Measurements from ENCODE around the gene CFTR.

CFTR gene

DNA sequence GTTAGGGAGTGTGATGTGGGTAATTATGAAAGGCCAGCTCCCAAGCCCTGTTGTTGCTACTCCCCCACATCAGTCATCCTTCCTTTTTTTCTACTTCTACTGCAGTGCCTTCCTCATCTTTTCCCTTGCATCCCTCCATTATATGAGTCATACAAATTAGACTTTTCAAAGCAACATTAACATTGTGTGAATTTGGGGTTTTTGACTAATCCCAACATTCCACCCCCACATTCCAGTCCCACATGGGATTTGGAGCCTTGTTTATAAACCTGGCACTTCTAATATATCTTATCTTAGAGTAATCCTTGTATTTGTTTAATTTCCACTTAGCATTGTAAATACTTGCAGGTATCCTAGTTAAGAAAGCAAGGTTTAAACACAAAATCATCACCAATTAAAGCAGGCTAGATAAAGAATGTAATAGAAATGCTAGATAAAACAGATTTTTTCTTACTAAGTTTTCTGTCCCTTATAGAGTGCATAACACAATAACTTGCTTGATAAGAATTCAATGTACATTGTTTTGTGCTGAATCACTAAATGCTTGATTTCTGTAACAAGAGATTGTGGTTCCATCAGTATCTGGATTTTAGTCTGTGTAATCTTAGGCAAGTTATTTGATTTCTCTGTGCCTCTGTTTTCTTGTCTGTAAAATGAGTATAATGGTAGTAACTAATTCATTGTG is 165.8 kb downstream of the CFTR start:
- intact Hi-C loops (cut with DNase I; ENCODE audit: low total_unique reads), result no loop called here
- Histone ChIP-seq H3K4me1 (no peaks in the 10 kb centered on the region), H3K9me3 (no peaks in the 10 kb centered on the region), H3K27ac (no peak overlapping the region), H3K4me3 (no peak overlapping the region), H3K36me3 (no peaks in the 10 kb centered on the region), H3K27me3 (no peaks in the 10 kb centered on the region)
- TF ChIP-seq, protein P1, sequence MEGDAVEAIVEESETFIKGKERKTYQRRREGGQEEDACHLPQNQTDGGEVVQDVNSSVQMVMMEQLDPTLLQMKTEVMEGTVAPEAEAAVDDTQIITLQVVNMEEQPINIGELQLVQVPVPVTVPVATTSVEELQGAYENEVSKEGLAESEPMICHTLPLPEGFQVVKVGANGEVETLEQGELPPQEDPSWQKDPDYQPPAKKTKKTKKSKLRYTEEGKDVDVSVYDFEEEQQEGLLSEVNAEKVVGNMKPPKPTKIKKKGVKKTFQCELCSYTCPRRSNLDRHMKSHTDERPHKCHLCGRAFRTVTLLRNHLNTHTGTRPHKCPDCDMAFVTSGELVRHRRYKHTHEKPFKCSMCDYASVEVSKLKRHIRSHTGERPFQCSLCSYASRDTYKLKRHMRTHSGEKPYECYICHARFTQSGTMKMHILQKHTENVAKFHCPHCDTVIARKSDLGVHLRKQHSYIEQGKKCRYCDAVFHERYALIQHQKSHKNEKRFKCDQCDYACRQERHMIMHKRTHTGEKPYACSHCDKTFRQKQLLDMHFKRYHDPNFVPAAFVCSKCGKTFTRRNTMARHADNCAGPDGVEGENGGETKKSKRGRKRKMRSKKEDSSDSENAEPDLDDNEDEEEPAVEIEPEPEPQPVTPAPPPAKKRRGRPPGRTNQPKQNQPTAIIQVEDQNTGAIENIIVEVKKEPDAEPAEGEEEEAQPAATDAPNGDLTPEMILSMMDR (IDR thresholded peaks at IDR 0.05), result no peak
- no peak for DNase-seq

DNA sequence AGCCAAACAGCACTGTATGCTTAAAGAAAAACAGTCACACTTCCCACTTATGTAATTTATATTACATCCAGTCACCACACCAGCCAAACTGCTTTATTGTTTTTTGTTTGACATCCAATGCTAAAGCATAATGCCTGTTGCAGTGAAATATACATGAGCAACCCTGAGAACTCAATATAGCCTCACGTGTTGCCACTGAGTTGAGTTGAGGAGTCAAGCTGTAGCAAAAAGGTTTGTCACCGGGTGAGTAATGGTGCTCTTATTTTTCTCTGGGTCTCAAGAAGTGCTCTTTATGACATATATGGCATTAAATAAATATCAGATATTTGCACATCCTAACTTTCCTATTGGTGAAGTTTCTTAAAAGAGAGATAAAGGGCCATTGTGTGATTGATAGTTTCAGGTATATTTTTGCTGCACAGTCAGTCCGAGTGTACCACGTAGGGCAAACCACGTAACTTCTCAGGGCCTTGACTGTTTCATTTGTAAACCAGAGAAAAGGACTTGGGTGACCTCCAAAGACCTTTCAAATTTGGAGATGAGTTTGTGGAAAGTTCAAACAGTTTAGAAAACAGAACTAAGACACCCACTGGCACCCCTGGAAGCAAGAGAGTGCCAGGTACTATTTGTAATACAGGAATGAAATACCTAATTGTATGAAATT is 168.5 kb downstream of the CFTR start:
- intact Hi-C loops (cut with DNase I; ENCODE audit: low total_unique reads), result no loop called here
- DNase-seq, result no peak
- TF ChIP-seq, protein P1 (IDR thresholded peaks at IDR 0.05), result no peak
- Histone ChIP-seq H3K36me3 (no peaks in the 10 kb centered on the region), H3K27ac (no peak overlapping the region), H3K9me3 (no peaks in the 10 kb centered on the region), H3K4me1 (no peaks in the 10 kb centered on the region), H3K4me3 (no peak overlapping the region), H3K27me3 (no peaks in the 10 kb centered on the region)

DNA sequence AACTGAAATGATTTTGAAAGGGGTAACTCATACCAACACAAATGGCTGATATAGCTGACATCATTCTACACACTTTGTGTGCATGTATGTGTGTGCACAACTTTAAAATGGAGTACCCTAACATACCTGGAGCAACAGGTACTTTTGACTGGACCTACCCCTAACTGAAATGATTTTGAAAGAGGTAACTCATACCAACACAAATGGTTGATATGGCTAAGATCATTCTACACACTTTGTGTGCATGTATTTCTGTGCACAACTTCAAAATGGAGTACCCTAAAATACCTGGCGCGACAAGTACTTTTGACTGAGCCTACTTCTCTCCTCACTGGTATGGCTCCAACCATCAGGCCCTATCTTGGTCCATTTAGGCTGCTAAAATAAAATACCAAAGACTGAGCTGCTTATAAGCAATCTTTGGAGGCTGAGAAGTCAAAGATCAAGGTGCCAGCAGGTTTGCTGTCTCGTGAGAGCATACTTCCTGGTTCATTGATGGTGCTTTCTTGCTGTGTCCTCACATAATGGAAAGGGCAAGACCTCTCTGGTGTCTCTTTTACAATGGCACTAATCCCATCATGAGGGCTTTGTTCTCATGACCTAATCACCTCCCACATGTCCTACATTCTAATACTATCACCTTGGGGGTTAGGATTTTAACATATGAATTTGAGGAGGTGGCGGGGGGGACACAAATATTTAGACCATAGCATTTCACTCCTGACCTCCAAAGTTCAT is 173.3 kb downstream of the CFTR start:
- intact Hi-C loops (cut with DNase I; ENCODE audit: low total_unique reads), result no loop called here
- TF ChIP-seq, protein P1 (IDR thresholded peaks at IDR 0.05), result no peak
- Histone ChIP-seq H3K27me3 (no peaks in the 10 kb centered on the region), H3K4me1 (no peaks in the 10 kb centered on the region), H3K36me3 (no peaks in the 10 kb centered on the region), H3K9me3 (no peaks in the 10 kb centered on the region), H3K4me3 (no peak overlapping the region), H3K27ac (no peak overlapping the region)
- DNase-seq, result no peak

DNA sequence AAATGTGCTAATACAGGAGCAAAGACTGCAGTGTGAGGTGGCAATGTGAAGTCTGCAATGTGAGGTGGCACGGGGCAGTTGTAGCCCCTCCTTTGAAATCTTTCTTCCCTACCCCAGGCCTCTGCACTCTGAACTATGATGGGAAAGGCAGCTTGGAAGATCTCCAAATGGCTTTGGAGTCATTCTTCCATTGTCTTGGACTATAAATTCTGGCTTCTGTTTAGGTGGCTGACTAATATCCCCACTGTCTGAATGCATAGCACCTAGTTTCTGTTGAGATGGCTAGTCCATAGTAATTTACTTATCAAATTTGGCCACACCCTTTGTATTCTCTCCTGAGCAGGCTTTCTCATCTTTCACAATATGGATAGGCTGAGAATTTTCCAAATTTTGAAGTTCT is 175.0 kb downstream of the CFTR start:
- H3K9me3 ChIP-seq, result no peaks in the 10 kb centered on the region
- TF ChIP-seq, protein P1 (IDR thresholded peaks at IDR 0.05), result no peak
- H3K27ac ChIP-seq, result no peak overlapping the region
- no peaks in the 10 kb centered on the region for H3K36me3 ChIP-seq
- H3K4me1 ChIP-seq, result peaks cover 0 to 8% (median 0%) of the 10 kb centered on the region in 4 donors
- intact Hi-C loops (cut with DNase I; ENCODE audit: low total_unique reads), result no loop called here
- H3K4me3 ChIP-seq, result no peak overlapping the region
- no peaks in the 10 kb centered on the region for H3K27me3 ChIP-seq
- DNase-seq, result no peak

DNA sequence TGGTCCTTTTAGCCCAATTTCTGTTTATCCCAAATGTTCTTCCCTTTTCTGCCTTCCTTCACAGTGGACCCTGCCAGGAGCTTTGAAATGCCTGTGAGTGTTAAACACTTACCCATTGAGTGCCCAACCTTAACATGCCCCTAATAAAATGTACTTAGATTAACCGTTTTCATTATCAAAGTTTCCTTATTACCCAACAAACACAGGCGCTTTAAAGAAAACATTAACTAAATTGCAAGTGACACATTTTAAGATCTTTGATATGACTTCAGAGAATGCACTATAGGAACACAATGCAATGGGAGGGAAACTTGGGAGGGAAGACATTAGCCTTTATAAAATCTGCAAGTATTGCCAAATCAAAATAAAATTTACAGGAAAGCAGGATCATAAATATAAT is 177.0 kb downstream of the CFTR start:
- intact Hi-C loops (cut with DNase I; ENCODE audit: low total_unique reads), result no loop called here

More for the DNA sequence above, 177.0 kb downstream of the CFTR start:
- Histone ChIP-seq H3K4me3 (no peak overlapping the region), H3K4me1 (peaks cover 0 to 19% (median 2%) of the 10 kb centered on the region in 4 donors), H3K27me3 (no peaks in the 10 kb centered on the region), H3K9me3 (no peaks in the 10 kb centered on the region), H3K27ac (no peak overlapping the region), H3K36me3 (no peaks in the 10 kb centered on the region)
- TF ChIP-seq, protein P1 (IDR thresholded peaks at IDR 0.05), result no peak
- DNase-seq, result no peak
